CD4-positive, CD25-positive, alpha-beta regulatory T cell (primary cell): ENCODE data around the gene ABCC12. TPM values are rescaled to one million over a fixed set of nuclear protein-coding genes. Genes with fewer than 3 reads are reported as not detected.

Source experiments
- ATAC-seq, 2 donors: fragments of 150-1000 bp; cut with Tn5 transposase; one replicate each; pipeline ENCODE4 v1.10.0; 2021; ENCODE audit warnings: low read depth in 2 of 2, moderate number of reproducible peaks in 2 of 2, moderate library complexity in 1 of 2
- DNase-seq, 3 donors: peaks; one replicate each; pipeline versions ENCODE4 v3.0.0 to v3.0.0-alpha.2; 2012 to 2022; ENCODE audit warnings: mixed read lengths in 1 of 3
- H3K27ac ChIP-seq: one replicate; pipeline ENCODE4 v1.7.0; 2013; ENCODE audit warnings: mild to moderate bottlenecking, low read length; ENCODE audit not compliant: insufficient read depth, poor library complexity, severe bottlenecking
- H3K27me3 ChIP-seq: one replicate; pipeline ENCODE4 v1.7.0; 2013; ENCODE audit warnings: low read length; ENCODE audit not compliant: control insufficient read depth, insufficient read depth
- H3K36me3 ChIP-seq: one replicate; pipeline ENCODE4 v1.7.0; 2013; ENCODE audit warnings: mild to moderate bottlenecking, low read length, moderate library complexity; ENCODE audit not compliant: control insufficient read depth, insufficient read depth
- H3K4me1 ChIP-seq: 2 replicates; pipeline ENCODE4 v1.7.0; 2013; ENCODE audit warnings: mild to moderate bottlenecking, low read length; ENCODE audit not compliant: insufficient read depth, control insufficient read depth, poor library complexity, severe bottlenecking
- H3K4me3 ChIP-seq: one replicate; pipeline ENCODE4 v1.7.0; 2013; ENCODE audit warnings: low read depth, mild to moderate bottlenecking, low read length, moderate library complexity
- H3K9me3 ChIP-seq, 2 experiments: 1 replicate in 1 of 2; 2 replicates in 1 of 2; pipeline ENCODE4 v1.7.0; 2013; ENCODE audit warnings: low read length in 2 of 2, mild to moderate bottlenecking in 1 of 2, moderate library complexity in 1 of 2; ENCODE audit not compliant: control insufficient read depth in 2 of 2
- H3K27ac Mint-ChIP-seq, 3 donors: one replicate each; pipeline ENCODE4 v1.8.0; 2020 to 2022; ENCODE audit warnings: mild to moderate bottlenecking in 3 of 3, mixed read lengths in 3 of 3, moderate library complexity in 2 of 3
- H3K27me3 Mint-ChIP-seq: one replicate; pipeline ENCODE4 v1.8.0; 2022; ENCODE audit warnings: mild to moderate bottlenecking, mixed read lengths
- H3K36me3 Mint-ChIP-seq: one replicate; pipeline ENCODE4 v1.8.0; 2020; ENCODE audit warnings: mixed read lengths
- H3K4me1 Mint-ChIP-seq, 4 donors: one replicate each; pipeline ENCODE4 v1.8.0; 2020 to 2022; ENCODE audit warnings: mixed read lengths in 4 of 4, mild to moderate bottlenecking in 1 of 4
- H3K4me3 Mint-ChIP-seq, 4 donors: one replicate each; pipeline ENCODE4 v1.8.0; 2020 to 2022; ENCODE audit warnings: mild to moderate bottlenecking in 4 of 4, mixed read lengths in 4 of 4, moderate library complexity in 3 of 4
- H3K9me3 Mint-ChIP-seq, 7 donors: one replicate each; pipeline ENCODE4 v1.8.0; 2020 to 2022; ENCODE audit warnings: mixed read lengths in 7 of 7, mild to moderate bottlenecking in 3 of 7, moderate library complexity in 2 of 7
- polyA plus RNA-seq, 4 donors: library from polyadenylated mRNA; unstranded; fragments of 300-500 nt; fragmentation: Illumina TruSeq; gene quantifications; one replicate each; pipeline ENCODE4 v1.2.3, GENCODE V29; 2021
- total RNA-seq: library from RNA; stranded (reverse); gene quantifications from one replicate; pipeline ENCODE4 v1.2.3, GENCODE V29; 2022

ABCC12 gene
- total and polyA plus RNA-seq, 5 donors from 2014 or later, result not detected

DNA sequence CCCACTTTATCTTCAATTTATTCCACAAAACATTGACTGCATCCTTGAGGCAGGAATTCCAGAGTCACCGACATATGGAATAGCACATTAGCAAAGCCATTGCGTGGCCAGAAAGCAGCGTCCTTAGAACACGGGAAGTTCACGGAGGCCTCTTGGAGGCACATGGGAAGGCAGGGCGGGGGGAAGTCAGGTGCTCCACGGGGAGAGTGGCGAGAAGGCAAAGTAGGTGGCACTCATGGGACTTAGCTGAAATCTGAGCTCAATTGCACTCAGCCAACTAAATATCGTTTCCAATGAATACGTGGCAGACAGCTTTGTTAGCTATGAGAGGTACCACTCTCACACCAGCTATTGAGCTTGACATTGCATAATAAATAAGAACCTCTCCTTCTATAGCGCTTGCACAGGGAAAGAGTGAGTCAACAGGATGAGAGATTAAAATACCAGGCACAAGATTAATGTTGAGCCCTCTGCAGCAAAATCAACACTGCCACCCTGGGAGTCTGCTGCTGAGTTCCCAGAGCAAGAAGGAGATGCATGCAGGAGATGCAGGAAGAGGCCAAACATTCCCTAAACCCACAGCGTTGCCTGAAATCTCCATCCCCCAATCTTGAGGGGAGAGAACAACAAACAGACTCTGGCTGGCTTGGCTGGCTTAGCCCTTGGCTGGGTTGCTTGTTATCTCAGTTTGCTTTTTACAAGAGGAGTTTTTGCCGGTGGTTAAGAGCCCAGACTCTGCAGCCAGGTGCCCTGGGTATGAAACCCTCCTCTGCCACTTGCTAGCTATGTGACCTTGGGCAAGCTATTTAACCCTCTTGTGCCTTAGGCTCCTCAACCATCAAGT lies 28.8 kb downstream of the ABCC12 start:
- Mint-ChIP-seq H3K27me3 (peaks cover 22% of the 10 kb centered on the region), H3K36me3 (no peaks in the 10 kb centered on the region)

DNA sequence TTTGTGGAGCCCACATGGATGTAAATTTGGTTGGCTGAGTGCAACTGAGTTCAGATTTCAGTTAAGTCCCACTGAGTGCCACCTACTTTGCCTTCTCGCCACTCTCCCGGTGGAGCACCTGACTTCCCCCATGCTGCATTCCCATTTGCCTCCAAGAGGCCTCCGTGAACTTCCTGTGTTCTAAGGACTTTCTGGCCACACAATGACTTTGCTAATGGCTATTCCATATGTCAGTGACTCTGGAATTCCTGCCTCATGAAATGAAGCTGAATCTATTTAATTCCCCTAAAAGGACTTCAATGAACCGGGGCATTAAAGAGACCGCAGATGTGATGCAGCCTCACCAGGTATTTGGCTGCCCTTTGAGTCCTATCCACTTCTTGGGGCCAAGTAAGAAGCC lies 29.9 kb downstream of the ABCC12 start:
- no peak overlapping the region for H3K4me3 Mint-ChIP-seq
- H3K27me3 Mint-ChIP-seq, result peaks cover 18% of the 10 kb centered on the region
- H3K4me3 ChIP-seq, result no peak overlapping the region
- no peaks in the 10 kb centered on the region for H3K4me1 Mint-ChIP-seq
- no peak overlapping the region for H3K27ac ChIP-seq
- ATAC-seq, result no peak
- no peak overlapping the region for H3K27ac Mint-ChIP-seq
- H3K36me3 ChIP-seq, result no peaks in the 10 kb centered on the region
- no peaks in the 10 kb centered on the region for H3K4me1 ChIP-seq
- no peak for DNase-seq
- no peaks in the 10 kb centered on the region for H3K9me3 ChIP-seq
- peaks cover 3% of the 10 kb centered on the region for H3K27me3 ChIP-seq
- H3K36me3 Mint-ChIP-seq, result no peaks in the 10 kb centered on the region
- peaks cover 0 to 1% (median 0%) of the 10 kb centered on the region in 7 donors for H3K9me3 Mint-ChIP-seq

More for the DNA sequence above, 28.8 kb downstream of the ABCC12 start:
- ATAC-seq, result no peak
- H3K27me3 ChIP-seq, result peaks cover 3% of the 10 kb centered on the region
- no peak overlapping the region for H3K27ac ChIP-seq
- no peaks in the 10 kb centered on the region for H3K4me1 ChIP-seq
- peaks cover 0 to 1% (median 0%) of the 10 kb centered on the region in 7 donors for H3K9me3 Mint-ChIP-seq
- no peaks in the 10 kb centered on the region for H3K36me3 ChIP-seq
- H3K4me1 Mint-ChIP-seq, result no peaks in the 10 kb centered on the region
- H3K27ac Mint-ChIP-seq, result no peak overlapping the region
- no peak overlapping the region for H3K4me3 ChIP-seq
- H3K4me3 Mint-ChIP-seq, result no peak overlapping the region
- no peak for DNase-seq
- H3K9me3 ChIP-seq, result no peaks in the 10 kb centered on the region

DNA sequence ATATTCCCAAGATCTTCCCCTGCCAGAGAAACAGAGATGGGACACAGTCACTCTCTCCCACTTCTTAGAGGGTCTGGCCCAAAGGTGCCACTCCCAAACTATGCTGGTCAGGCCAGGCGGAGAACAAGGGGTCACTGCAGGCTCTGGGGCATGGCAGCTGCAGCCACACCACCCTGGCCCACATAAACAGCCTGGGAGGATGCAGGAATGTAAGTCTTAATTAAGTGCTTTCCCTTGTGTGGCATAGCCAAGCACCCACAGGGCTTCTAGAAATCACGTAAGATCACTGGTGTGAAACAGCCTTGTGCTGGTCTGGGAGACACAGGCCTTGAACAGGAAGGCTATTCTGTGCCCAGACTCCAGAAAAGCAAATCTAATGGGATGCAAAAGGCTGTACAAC lies 31.5 kb downstream of the ABCC12 start:
- no peak for ATAC-seq
- H3K36me3 ChIP-seq, result no peaks in the 10 kb centered on the region
- peaks cover 11% of the 10 kb centered on the region for H3K27me3 Mint-ChIP-seq

DNA sequence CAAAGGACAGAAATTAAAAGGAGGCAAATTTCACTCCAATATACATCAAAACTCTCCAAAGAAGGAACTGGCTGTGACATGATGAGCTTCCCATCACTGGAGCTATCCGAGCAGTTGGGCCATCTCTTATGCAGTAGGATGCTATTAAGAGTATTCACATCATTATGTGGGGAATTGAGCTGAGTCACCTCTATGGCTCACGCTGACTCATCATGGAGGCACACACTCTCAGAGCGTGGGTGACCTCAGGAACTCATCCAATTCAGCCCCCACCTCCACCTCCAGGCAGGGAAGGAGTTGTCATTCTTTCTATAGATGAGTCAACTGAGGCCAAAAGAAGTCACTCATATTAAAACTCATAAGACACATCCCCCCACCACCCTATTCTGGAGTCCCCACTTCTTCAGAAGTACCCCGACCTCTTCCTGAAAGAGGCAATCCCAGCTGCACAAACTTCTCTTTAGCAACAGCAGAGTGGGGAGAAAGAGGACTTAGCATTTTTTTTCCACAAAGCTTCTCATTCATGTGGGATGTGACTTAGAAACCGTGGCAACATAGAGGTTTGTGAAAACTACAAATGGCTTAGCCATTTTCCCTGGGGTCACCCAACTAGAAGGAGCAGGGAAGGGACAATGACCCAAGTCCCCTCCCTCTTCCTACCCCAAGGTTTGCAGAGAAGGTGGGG lies 32.5 kb downstream of the ABCC12 start:
- Histone ChIP-seq H3K4me1 (no peaks in the 10 kb centered on the region), H3K27ac (no peak overlapping the region), H3K9me3 (no peaks in the 10 kb centered on the region), H3K36me3 (no peaks in the 10 kb centered on the region), H3K27me3 (no peaks in the 10 kb centered on the region), H3K4me3 (no peak overlapping the region)
- Mint-ChIP-seq H3K9me3 (peaks cover 0 to 1% (median 0%) of the 10 kb centered on the region in 7 donors), H3K27ac (no peak overlapping the region), H3K27me3 (peaks cover 7% of the 10 kb centered on the region), H3K4me1 (no peaks in the 10 kb centered on the region), H3K4me3 (no peak overlapping the region), H3K36me3 (no peaks in the 10 kb centered on the region)
- no peak for ATAC-seq
- DNase-seq, result no peak

More for the DNA sequence above, 31.5 kb downstream of the ABCC12 start:
- Histone ChIP-seq H3K9me3 (no peaks in the 10 kb centered on the region), H3K4me3 (no peak overlapping the region), H3K4me1 (no peaks in the 10 kb centered on the region), H3K27me3 (no peaks in the 10 kb centered on the region), H3K27ac (no peak overlapping the region)
- DNase-seq, result no peak
- Mint-ChIP-seq H3K9me3 (peaks cover 0 to 1% (median 0%) of the 10 kb centered on the region in 7 donors), H3K4me1 (no peaks in the 10 kb centered on the region), H3K4me3 (no peak overlapping the region), H3K27ac (no peak overlapping the region), H3K36me3 (no peaks in the 10 kb centered on the region)

DNA sequence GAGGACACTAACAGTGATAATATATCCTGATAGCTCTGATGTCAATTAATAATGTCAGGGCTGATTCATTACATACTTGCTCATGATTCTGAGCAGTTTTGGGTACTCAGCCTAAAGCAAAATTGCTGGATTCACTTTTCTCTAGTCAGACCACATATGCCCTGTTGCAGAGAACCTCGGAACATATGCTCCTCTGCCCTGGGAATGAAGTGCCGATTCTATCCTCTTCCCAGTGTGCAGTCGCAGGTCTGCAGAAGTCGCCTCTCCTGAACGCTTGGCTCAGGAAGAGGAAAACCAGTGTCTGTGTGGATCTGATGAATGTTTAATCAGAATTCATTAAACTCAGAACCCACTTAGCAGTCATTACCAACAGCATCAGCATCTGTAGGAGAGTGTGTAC lies 34.5 kb downstream of the ABCC12 start:
- no peak overlapping the region for H3K4me3 Mint-ChIP-seq
- H3K36me3 Mint-ChIP-seq, result no peaks in the 10 kb centered on the region
- no peak overlapping the region for H3K4me3 ChIP-seq
- H3K27ac ChIP-seq, result no peak overlapping the region
- no peaks in the 10 kb centered on the region for H3K27me3 ChIP-seq
- H3K4me1 Mint-ChIP-seq, result peaks cover 0 to 2% (median 0%) of the 10 kb centered on the region in 4 donors
- peaks cover 5% of the 10 kb centered on the region for H3K27me3 Mint-ChIP-seq
- no peaks in the 10 kb centered on the region for H3K9me3 Mint-ChIP-seq
- ATAC-seq, result no peak
- no peaks in the 10 kb centered on the region for H3K4me1 ChIP-seq
- no peak overlapping the region for H3K27ac Mint-ChIP-seq
- no peaks in the 10 kb centered on the region for H3K36me3 ChIP-seq
- no peak for DNase-seq
- no peaks in the 10 kb centered on the region for H3K9me3 ChIP-seq

DNA sequence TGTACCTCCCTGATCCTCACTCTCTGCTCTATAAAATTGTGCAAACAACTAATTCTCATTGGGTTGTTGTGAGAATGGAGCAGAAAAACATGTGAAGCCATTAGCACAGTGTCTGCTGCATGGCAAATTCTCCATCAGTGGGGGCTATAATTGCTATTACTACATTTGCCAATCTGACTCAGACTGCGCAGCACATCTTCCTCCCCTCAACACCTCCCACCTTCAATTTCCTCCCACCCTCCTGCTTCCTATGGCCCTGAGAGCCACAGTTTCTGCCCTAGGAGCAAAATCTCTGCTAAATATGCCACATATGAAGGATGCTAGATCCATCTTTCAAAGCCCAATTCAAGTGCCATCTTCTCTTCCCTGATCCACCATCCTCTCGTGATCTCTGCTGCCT lies 37.0 kb downstream of the ABCC12 start:
- Histone ChIP-seq H3K9me3 (no peaks in the 10 kb centered on the region), H3K27ac (no peak overlapping the region), H3K36me3 (no peaks in the 10 kb centered on the region), H3K4me1 (no peaks in the 10 kb centered on the region), H3K27me3 (no peaks in the 10 kb centered on the region), H3K4me3 (no peak overlapping the region)
- Mint-ChIP-seq H3K27me3 (no peaks in the 10 kb centered on the region), H3K4me3 (no peak overlapping the region), H3K9me3 (no peaks in the 10 kb centered on the region), H3K36me3 (no peaks in the 10 kb centered on the region), H3K4me1 (peaks cover 0 to 3% (median 0%) of the 10 kb centered on the region in 4 donors), H3K27ac (no peak overlapping the region)
- ATAC-seq (no peak), DNase-seq (no peak)

DNA sequence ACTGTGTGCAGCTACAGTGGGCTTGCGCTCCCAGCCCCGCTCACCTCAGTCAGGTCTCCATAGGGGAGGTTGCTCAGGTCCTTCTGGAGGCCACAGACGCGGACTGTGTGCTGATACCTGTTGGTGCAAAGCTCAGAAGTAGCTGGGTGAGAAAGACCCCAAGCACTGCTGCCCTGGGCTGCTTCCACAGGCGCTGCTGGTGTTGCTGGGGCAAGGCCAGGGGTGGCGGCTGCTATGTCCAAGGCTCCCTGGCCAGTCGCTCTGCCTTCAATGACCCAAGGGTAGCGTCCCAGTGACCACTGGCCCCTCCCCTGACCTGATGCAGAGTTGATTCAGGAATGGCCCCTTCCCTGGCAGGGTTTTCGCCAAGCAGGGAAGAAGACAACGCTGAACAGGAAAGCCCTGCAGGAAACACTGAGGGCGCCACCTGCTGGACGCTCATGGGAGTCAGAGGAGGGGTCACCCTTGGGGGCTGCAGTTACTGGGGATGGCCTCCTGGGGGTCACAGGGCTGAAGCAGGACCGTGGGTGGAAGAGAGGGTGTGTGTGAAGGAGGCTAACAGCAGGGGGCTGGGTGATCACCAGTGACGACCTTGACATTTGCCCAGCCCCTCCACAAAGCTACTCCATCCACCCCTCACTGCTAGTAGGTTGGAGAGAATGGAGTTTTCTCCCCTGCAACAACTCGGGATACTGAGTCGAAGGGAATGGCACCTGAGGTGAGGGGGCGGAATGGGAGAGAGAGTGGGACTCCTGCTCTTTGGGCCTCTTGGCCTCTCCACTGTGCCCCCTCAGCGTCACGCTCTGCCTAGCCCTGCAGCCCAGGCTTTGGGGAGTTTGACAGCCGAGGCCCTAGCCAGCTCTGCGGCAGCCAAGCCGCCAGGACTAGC lies 38.3 kb downstream of the ABCC12 start:
- no peak overlapping the region for H3K4me3 ChIP-seq
- DNase-seq (peak; percentile 29 to 48 (median 36)), ATAC-seq (peak in 1 of 2 donors; percentile 49)
- no peaks in the 10 kb centered on the region for H3K36me3 Mint-ChIP-seq
- H3K9me3 Mint-ChIP-seq, result no peaks in the 10 kb centered on the region
- no peaks in the 10 kb centered on the region for H3K9me3 ChIP-seq
- no peaks in the 10 kb centered on the region for H3K27me3 ChIP-seq
- no peak overlapping the region for H3K4me3 Mint-ChIP-seq
- H3K27ac Mint-ChIP-seq, result no peak overlapping the region
- no peaks in the 10 kb centered on the region for H3K36me3 ChIP-seq
- H3K27me3 Mint-ChIP-seq, result no peaks in the 10 kb centered on the region
- peaks cover 0 to 3% (median 0%) of the 10 kb centered on the region in 4 donors for H3K4me1 Mint-ChIP-seq
- no peak overlapping the region for H3K27ac ChIP-seq
- H3K4me1 ChIP-seq, result no peaks in the 10 kb centered on the region
